NCI-H2029 (cell line): ENCODE results near the gene GMNC.
"Not testable (repeated sequence)": the region's sequence is repeated elsewhere in the genome, so short reads cannot be mapped to it uniquely, and the experiment has no call there.

ENCODE experiments used
- DNase-seq: peaks from one replicate; lab custom pipeline; 2025; lab: John Stamatoyannopoulos, UW

GMNC gene, protein sequence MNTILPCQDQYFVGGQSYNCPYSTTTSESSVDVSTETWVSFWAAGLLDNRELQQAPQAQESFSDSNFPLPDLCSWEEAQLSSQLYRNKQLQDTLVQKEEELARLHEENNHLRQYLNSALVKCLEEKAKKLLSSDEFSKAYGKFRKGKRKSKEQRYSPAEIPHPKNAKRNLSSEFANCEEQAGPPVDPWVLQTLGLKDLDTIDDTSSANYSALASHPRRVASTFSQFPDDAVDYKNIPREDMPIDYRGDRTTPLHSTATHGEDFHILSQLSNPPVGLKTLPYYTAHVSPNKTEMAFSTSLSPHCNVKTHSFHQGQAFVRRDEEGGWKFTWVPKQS

DNA sequence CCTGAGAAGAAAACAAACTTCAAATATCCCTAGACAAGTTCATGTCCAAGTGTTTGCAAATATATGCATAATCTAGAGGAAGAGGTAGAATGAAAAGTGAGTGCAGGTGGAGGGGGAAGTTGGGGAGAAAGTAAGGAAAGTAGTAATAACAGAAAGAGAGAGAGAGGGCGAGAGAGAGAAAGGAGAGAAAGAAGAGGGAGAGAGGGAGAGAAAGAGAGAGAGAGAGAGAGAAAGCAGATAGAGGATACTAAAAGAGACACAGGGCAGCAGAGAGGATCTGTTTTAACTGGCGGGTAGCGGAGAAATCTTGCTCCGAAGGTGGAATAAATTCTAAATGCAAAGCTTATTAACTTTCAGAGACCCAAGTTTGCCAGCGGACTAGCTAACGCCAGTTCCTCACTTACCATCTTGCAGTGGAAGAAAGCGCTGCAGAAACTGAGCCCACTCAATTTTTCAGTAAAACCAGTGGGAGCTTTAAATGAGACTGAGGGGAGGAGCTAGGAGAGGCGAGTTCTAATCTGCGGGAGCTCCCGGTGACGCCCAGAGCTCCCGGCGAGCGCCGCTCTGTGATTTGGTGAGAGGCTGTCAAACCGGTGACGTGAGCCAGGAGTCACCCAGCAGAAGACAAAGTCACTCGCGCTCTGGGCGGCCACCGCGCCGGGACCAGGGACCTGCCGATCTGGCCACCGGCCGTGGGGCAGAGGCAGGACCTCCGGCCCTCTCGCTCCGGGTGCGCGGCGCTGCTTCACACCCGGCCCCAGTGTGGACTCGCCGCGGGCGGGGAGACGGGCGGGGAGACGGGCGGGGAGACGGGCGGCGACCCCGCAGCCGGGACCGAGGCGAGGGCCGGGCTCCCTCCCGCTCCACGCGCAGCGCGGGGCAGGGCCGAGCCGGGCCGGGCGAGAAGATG is at the start of gene GMNC:
TSS of gene GMNC (minus strand) at position 486 of the 910 bp plus-strand sequence. CDS start at position 407, 79 bp downstream.
- DNase-seq = no peak

DNA sequence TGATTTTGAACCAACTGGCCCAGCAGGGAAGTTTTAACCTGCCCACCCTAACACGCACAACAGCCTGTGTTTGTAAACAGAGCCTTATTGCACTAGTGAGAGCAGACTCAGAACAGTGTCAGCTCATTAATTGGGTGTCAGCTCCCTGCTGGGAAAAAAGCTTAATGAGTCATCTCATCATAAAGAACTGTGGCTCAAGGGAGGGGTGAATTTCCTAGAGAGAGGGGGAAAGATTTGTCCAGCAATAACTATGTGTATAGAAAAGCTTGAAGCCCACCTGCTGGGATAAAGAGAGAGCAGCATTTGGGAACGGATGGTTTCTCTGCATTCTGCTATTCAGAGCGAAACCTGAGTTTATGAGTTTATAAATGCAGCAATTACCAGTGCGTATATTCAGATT is 48.9 kb upstream of the GMNC start:
- no peak for DNase-seq

DNA sequence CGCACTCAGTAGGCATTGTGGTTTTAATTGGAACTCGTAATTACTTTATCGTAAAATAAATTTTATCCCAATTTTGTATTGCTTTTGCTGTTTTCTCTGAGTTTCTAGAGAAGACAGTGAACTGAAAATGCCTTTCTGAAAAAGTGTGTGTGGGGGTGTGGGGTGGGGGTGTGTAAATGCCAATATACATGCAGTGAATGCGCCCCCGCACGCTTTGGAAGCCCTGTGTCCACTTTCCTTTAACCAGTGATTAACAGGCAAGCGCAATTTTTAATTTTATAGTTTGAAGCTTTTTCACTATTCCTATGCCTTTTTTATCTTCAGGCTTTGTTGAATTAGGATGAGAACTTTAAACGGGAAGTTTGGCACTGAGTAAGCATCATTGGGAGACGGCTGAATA is 47.4 kb upstream of the GMNC start:
- DNase-seq = no peak

DNA sequence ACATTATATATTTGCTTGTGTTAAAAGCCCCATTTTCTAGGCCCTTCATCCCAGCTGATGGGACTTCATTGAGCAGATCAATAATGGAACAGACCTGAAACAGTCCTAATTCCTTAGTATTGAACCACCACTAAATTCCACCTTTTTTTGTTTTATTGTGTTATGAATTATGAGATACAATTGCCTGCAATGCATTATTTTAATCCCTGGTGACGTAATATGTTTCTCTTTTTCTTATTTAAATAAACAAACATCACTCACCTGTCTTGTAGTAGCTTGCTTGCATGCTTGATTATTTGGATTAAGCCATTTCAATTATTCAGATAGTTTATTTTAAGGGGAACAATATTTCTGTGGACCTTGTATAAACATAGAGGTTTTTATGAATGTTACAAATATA is 40.7 kb upstream of the GMNC start:
- no peak for DNase-seq

DNA sequence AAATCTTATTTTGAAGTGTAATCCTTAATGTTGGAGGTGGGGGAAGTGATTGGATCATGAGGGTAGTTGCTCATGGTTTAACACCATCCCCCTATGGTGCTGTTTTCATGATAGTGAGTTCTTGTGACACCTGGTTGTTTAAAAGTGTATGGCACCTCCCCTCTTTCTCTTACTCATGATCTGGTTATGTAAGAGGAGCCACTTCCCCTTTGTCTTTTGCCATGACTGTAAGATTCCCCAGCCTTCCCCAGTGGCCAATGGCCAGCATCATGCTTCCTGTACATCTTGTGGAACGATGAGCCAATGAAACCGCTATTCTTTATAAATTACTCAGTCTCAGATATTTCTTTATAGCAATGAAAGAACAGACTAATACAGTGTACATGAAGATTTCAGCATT is 39.8 kb upstream of the GMNC start:
- no peak for DNase-seq

DNA sequence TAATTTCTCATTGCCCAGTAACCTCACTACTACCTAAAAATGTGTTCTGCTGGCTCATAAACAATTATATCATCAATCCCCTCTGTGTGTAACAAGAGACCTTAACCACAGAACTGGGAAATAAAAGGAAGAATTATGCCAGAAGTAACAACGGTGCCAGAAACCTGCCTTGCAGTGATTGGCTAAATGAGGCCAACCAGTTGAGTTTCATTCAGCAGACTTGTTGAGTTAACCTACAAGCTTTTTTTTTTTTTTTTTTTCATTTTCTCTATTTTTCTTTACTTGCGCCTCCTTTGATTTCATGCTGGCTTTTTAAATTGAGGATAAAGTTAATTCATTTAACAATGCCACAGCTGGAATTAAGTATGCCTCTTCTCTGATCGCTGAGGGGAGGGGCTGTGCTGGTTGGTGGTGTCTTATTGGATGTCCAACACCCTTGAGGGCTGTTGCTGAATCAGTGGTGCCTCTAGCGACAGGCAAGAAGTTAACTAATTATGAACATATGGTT is 30.0 kb upstream of the GMNC start:
- no peak for DNase-seq

DNA sequence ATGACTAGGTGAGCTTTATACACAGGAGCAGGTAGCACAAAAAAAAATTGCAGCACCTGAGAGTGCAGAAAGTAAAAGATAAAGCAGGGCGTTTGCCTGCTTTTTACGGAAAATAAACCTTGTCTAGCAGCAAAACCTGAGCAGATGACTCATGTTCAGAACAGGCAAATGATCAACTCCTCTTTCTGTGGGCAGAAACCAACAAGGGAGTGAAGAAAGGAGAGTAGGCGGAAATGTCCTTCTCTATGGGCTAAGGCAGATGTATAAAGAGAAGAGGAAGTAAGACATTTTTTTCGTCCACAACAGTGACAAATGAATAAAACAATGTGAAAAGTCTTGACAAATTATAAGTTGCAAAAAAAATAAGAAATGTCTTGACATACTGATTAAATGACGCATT is 24.5 kb upstream of the GMNC start:
- DNase-seq = no peak

DNA sequence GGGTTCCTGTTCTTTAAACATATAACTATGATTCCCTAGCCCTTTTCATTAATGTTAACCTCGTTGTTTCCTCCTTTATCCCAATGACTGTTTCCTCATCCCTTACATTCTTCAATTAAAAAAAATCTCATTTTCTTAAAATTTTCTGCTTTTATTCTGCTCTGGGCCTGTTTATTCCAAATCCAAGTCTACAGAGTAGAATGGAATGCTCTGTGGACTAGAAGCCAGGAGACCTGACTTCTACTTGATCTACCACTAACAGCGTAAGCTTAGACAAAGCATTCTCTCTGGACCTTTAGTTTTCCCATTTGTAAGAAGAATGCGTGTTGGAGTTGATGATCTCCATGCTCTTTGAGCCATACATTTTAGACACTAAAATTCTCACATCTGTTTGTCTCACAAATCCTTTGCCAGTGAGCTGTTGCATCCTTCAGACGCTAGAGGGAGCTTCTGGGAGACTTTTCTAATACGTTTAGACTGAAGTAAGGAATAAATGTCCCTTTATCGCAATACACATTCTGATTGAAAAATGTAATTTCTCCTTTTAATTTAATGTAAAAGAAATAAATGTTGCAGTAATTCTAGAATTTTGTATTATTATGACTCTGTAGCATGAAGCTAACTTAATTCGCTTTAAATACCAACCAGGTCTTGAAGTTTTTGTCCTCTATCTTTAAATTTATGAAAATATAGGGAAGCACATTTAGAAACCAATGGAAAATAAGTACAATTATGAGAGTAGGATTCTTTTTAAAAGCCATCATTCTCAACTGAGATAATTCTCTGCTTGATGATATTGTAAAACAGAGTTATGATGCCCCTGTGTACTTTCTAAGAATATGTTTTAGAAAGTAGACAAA is 21.7 kb upstream of the GMNC start:
- DNase-seq = peak; percentile 42

DNA sequence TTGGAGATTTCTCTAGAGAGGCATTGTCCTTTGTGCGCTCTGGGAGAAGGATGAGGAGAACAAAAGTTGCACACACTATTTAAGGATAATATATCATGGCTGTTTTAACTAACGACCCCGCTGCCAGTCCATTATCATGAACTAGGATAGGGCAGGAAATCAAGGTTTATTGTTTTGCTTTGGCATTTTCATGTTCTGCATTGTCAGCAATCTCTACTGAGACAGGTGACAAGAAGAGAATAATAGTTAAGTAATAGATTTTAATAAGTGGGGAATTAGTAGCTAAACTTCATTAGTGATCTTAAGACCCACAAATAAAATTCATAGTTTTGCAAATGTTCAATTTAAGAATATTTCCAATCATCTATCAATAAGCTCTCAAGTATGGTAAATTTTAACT is 20.6 kb upstream of the GMNC start:
- DNase-seq = no peak

DNA sequence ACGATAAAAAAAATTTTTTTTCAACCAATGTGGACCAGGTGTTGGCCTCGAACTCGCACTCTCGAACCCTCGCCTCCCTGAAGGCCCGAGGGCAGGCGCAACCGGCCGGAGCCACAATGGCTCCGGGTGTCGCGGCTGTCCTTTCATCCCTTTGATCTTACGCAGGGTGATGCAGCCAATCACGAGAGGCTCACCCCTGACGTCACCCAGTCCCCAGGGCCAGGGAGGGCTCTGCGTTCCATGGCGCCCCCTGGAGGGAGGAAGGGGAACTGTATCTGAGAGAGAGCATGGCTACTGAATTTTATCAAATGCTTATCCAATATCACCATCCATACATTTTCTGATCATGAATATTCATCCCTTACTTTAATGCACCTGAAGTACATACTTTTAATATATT is 15.4 kb upstream of the GMNC start:
- no peak for DNase-seq

DNA sequence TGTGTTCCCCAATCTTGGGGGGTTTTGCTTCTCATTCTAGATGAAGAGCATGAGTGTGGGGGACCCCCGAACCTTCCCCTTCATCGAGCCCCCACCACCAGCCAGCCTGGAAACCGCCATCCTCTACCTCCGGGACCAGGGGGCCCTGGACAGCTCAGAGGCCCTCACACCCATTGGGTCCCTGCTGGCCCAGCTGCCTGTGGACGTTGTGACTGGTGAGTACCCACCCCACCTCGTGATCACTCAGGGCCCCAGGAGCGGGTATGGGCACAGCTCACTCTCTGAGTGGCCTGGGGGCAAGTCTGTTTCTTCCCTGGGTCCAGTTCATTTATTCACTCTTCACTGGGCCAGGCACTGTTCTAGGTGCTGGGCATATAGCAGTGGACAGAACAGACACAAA is 13.9 kb upstream of the GMNC start:
- DNase-seq = not testable (repeated sequence)

DNA sequence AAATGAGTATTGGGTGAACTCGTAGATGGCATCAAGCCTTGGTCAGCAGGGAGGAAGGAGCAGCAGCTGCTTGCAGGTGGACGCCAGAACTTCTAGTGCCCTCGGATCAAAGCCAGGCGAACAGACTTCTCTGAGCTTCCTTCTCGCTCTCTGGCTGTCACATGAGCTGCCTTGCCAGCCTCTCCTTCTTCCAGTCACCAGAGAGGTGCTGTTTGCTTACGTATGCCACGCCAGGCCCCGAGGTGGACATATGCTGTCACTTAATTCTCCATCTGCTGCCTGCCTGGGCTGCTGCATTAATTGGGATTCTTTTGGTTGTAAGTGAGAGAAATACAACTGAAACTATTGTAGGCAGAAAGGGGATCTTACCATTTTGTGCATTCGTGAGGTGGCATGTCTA is 12.6 kb upstream of the GMNC start:
- DNase-seq = not testable (repeated sequence)

DNA sequence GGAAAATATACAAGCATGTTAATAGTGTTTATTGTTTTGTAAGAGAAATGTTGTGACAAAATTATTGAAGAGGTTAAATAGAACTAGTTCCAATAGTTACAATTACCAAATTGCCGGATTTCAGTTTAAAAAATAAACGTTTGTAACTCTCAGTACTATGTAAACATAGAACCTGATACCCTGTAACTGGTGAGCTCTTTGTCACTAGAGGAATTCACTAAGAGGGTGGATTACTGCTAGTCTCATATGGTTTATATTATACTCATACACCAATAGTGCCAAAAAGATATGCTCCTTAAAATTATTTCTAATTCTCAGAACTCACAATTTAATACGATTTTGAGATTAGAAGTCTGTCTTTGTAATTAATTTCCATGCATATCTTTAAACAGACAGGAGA is 7.6 kb upstream of the GMNC start:
- DNase-seq = no peak

DNA sequence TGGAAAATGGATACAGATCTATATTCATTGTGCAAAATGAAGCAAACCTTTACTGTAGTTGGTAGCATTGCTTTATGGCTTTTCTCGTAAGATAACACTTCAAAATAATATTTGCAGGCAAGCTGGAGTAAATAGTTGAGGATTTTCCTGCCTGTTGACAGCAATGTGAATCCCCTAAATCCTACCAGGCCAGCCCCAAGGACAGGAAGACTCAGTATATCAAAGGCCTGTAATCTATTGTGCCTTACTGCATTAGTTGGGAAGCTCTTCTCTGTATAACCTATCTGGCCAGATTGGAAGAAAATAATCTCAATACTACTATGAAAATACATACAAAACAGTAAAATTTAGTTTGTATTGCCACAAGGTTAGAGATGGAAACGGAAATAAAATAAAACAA is 4.6 kb upstream of the GMNC start:
- DNase-seq = no peak

DNA sequence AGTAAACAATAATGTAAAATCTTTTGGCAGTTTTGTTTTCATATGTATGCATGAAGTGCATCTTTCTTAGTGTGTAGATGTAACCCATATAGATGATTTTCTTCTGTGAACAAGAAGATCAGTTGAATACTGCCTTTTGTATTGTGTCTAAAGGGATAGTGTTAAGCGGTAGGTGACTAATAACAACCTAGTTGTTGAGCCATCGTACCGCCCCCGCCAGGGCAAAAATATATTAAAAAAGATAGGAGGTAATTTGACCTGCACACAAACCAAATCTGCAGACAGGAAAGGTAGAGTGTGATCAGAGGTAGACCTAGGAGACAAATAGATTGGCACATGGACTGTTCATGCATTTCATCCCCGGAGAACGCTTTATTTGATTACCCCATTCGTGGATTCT is 3.3 kb upstream of the GMNC start:
- DNase-seq = no peak

DNA sequence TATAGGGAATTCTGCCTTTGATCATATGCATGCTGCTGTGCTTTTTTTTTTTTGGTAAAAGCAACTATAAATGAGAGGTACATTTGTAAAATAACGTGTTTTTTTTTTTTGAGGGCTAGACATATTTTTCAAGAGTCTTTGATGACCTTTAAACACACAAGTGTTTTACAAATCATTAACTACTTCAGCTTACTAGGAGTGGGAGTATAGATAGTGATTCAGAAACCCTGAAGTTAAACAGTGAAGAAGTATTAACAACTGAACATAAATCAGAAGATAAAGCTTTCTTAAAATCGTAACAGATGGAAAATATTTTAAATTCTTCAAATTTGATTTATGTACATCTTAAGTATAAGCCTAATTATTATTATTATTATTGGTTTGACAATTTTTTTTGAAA is 2.9 kb upstream of the GMNC start:
- no peak for DNase-seq

DNA sequence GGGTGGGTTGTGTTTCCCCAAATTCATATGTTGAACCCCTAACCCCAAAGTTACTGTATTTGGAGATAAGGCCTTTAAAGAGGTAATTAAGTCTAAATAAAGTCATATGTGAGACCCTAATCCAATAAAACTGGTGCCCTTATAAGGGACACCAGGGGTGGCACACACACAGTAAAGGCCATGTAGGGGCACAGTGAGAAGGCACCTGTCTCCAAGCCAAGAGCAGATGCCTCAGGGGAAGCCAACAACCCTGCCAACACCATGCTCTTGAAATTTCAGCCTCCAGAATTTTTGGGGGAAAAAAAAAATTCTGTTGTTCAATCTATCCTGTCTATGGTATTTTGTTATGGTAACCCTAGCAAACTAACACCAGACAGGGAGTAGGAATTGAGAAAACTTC is 1.5 kb upstream of the GMNC start:
- DNase-seq = no peak

DNA sequence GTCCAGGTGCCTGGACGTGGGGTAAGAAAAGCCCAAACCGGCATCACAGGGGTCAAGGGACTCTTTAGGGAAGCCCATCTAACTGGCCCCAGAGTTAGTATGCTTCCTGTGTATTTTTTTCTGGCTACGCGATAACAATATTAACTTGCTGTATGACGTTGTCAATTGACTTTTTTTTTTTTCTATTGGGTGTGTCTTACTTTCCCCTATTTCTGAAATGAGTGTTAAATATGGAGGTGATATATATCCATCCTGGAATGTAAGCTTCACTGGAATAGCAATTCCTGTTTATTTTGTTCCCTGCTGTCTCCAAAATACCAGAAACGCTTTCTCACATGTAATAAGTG is 598 bp upstream of the GMNC start:
- no peak for DNase-seq

DNA sequence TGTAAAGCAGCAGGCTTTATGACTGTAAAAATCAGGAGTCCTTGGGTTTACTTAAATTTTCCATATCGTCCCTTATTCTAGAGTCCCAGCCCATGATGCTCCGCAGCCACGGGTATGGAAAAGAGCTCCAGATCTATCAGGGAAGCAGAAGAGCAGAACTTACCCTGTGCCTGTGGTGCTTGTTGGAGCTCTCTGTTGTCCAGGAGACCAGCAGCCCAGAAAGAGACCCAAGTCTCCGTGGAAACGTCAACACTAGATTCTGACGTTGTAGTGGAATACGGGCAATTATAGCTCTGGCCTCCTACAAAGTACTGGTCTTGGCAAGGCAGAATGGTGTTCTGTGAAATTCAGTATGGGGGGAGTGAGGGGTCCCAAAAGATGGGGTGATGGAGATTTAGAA is 2.0 kb downstream of the GMNC start:
- DNase-seq = no peak

DNA sequence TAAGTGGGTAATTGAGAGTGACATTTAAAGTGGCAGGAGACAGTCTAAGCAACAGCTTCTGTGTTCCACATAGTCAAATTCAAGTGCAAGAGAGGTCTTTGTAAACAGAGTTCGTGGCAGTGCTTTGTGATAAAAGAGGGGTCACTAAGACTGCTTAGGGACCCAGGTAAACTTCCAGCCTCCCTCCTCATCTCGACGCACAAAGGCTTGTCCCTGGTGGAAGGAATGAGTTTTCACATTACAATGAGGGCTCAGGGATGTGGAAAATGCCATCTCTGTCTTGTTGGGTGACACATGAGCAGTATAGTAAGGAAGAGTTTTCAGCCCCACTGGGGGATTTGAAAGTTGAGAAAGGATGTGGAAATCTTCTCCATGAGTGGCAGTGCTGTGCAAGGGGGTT is 7.3 kb downstream of the GMNC start:
- DNase-seq = no peak

DNA sequence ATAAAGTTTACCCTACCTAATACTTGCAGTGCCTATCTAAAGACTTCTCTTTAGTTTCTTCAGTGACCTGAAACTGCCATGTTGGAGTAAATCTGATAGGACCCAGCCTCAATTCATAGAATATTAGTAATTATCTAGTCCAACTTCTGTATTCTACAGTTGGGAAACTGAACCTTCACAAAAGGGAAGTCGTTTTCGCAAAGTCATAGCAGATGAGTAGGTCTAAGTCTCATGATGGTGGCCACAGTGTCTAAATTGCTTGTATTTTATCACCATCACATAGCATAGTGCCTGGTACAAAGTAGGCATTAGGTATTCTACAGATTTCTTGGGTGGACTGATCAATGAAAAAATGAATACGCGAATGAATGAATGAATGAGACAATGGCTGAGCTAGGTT is 8.4 kb downstream of the GMNC start:
- DNase-seq = no peak

DNA sequence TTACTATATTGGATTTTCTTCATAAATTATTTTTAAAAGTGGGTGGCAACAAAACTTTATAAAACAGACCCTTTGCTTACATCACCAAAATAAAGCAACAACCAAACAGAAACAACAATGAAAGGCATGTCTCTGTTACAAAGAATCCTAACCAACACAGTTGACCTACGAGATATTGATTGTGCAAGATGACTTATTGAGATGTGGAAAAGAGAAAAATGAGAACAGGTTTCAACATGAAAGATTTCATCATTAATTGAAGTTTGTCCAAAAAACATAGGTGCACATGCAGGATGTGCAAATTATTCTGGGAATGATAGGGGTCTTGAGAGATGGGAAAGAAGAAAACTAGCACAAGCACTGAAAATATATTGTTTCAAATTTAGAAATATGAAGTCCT is 9.0 kb downstream of the GMNC start:
- DNase-seq = no peak
